H1 (cell line): Measurements from ENCODE around the gene CRYBA4. TPM values are rescaled to one million over a fixed set of nuclear protein-coding genes. Genes with fewer than 3 reads are reported as not detected.

Experiments used
- ASH2L ChIP-seq: fragments of 200-600, 300-600 bp; sonication (generic); IDR thresholded peaks from one replicate; pipeline ENCODE4 v1.7.1; 2017; ENCODE audit warnings: low read length
- CHD1 ChIP-seq: IDR thresholded peaks from 2 replicates; pipeline ENCODE4 v1.6.1; 2012; ENCODE audit warnings: low read depth, low read length, improper control_type of control experiment
- CTBP2 ChIP-seq: IDR thresholded peaks from 2 replicates; pipeline ENCODE4 v1.7.0; 2011; ENCODE audit warnings: borderline replicate concordance, mild to moderate bottlenecking, moderate library complexity, mixed read lengths, low read length; ENCODE audit not compliant: insufficient read depth, insufficient read length
- GTF2F1 ChIP-seq: IDR thresholded peaks from 2 replicates; pipeline ENCODE4 v1.6.1; 2012; ENCODE audit warnings: low read depth, low read length, improper control_type of control experiment, borderline replicate concordance
- JUND ChIP-seq: IDR thresholded peaks from 2 replicates; pipeline ENCODE4 v1.6.1; 2011; ENCODE audit warnings: mild to moderate bottlenecking, improper control_type of control experiment, low read length
- NANOG ChIP-seq: IDR thresholded peaks from 2 replicates; pipeline ENCODE4 v1.6.1; 2011; ENCODE audit warnings: low read length, low read depth, mild to moderate bottlenecking, inconsistent platforms; ENCODE audit not compliant: insufficient read depth, poor library complexity, severe bottlenecking
- PHF8 ChIP-seq: fragments of 200-600 bp; sonication (generic); conservative IDR thresholded peaks from 2 replicates; pipeline ENCODE4 v1.7.1; 2012; ENCODE audit warnings: low read depth, mild to moderate bottlenecking, inconsistent platforms, low read length, moderate library complexity
- SIX5 ChIP-seq: IDR thresholded peaks from 2 replicates; pipeline ENCODE4 v1.6.1; 2011; ENCODE audit warnings: mild to moderate bottlenecking, low read depth, low read length
- polyA plus RNA-seq, 7 experiments: library from polyadenylated mRNA; depleted of rRNA in 3 of 7; stranded (reverse) in 5 of 7; unstranded in 2 of 7; fragments of >200 nt in 5 of 7; fragments of 200-250 nt in 2 of 7; gene quantifications; 1 replicate in 5 of 7; 2 replicates in 1 of 7; 4 replicates in 1 of 7; pipeline versions ENCODE4 v1.2.1 to v1.2.3, GENCODE V29; 2011 to 2013; ENCODE audit warnings: missing spikeins in 2 of 7, mixed read lengths in 2 of 7
- total RNA-seq: library from RNA; stranded (reverse); fragmentation: NEBNext Ultra II Directional; extraction: Animal tissue kit (Norgen Biotek cat#: 25700); gene quantifications from 2 replicates; pipeline ENCODE4 v1.2.1, GENCODE V29; 2021
- TF ChIP-seq, protein P1 (sequence below): fragments of 300-600 bp; sonication (generic); IDR thresholded peaks from 2 replicates; pipeline ENCODE4 v1.7.1; 2012; ENCODE audit warnings: low read length, moderate library complexity, mild to moderate bottlenecking, inconsistent platforms; ENCODE audit not compliant: insufficient replicate concordance
- TF ChIP-seq, protein P2 (sequence below): IDR thresholded peaks from 2 replicates; pipeline ENCODE4 v1.6.1; 2012; ENCODE audit warnings: inconsistent platforms

Gene CRYBA4
- total and polyA plus RNA-seq, 2 of the 8 experiments (the other 6 are each of a cell fraction or from before 2014, with no cell fraction given): 0.67 to 3.1 TPM

DNA sequence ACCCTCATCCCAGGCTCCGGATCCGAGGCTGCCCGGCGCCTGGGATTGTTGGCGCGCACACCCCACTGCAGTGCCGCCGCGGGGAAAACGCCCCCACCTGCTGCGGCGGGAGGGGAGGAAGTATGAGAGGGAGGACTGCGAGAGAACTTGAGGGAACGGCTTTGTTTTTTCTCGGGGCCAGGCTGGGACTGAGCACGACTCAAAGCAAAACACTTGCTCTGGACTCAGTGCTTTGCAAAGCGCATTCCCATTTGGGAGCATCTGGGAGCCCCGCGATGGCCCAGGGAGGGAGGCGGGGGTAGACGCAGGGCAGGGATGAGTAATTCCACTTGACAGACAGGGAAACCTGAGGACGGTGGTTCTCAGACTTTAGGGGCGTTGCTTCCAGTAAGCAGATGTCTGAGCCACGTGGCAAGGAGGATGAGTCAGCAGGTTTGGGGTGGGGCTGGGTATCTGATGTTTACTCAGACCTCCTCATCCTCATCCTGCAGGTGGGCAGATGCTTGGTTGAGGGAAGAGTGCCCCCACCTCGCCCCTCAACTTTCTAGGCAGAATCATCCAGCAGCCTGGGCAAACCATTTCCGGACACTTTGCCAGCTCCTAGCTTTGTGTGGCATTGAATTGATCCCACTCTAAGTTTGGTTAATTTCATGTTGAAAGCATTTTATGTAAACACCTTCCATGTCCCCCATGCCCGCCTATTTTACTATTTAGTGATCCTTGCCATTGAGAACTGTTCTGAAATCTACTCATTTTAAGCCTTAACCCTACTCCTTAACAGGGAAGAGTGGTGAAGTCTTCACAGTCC is 37.1 kb downstream of the CRYBA4 start (continued):
- TF ChIP-seq, protein P1, sequence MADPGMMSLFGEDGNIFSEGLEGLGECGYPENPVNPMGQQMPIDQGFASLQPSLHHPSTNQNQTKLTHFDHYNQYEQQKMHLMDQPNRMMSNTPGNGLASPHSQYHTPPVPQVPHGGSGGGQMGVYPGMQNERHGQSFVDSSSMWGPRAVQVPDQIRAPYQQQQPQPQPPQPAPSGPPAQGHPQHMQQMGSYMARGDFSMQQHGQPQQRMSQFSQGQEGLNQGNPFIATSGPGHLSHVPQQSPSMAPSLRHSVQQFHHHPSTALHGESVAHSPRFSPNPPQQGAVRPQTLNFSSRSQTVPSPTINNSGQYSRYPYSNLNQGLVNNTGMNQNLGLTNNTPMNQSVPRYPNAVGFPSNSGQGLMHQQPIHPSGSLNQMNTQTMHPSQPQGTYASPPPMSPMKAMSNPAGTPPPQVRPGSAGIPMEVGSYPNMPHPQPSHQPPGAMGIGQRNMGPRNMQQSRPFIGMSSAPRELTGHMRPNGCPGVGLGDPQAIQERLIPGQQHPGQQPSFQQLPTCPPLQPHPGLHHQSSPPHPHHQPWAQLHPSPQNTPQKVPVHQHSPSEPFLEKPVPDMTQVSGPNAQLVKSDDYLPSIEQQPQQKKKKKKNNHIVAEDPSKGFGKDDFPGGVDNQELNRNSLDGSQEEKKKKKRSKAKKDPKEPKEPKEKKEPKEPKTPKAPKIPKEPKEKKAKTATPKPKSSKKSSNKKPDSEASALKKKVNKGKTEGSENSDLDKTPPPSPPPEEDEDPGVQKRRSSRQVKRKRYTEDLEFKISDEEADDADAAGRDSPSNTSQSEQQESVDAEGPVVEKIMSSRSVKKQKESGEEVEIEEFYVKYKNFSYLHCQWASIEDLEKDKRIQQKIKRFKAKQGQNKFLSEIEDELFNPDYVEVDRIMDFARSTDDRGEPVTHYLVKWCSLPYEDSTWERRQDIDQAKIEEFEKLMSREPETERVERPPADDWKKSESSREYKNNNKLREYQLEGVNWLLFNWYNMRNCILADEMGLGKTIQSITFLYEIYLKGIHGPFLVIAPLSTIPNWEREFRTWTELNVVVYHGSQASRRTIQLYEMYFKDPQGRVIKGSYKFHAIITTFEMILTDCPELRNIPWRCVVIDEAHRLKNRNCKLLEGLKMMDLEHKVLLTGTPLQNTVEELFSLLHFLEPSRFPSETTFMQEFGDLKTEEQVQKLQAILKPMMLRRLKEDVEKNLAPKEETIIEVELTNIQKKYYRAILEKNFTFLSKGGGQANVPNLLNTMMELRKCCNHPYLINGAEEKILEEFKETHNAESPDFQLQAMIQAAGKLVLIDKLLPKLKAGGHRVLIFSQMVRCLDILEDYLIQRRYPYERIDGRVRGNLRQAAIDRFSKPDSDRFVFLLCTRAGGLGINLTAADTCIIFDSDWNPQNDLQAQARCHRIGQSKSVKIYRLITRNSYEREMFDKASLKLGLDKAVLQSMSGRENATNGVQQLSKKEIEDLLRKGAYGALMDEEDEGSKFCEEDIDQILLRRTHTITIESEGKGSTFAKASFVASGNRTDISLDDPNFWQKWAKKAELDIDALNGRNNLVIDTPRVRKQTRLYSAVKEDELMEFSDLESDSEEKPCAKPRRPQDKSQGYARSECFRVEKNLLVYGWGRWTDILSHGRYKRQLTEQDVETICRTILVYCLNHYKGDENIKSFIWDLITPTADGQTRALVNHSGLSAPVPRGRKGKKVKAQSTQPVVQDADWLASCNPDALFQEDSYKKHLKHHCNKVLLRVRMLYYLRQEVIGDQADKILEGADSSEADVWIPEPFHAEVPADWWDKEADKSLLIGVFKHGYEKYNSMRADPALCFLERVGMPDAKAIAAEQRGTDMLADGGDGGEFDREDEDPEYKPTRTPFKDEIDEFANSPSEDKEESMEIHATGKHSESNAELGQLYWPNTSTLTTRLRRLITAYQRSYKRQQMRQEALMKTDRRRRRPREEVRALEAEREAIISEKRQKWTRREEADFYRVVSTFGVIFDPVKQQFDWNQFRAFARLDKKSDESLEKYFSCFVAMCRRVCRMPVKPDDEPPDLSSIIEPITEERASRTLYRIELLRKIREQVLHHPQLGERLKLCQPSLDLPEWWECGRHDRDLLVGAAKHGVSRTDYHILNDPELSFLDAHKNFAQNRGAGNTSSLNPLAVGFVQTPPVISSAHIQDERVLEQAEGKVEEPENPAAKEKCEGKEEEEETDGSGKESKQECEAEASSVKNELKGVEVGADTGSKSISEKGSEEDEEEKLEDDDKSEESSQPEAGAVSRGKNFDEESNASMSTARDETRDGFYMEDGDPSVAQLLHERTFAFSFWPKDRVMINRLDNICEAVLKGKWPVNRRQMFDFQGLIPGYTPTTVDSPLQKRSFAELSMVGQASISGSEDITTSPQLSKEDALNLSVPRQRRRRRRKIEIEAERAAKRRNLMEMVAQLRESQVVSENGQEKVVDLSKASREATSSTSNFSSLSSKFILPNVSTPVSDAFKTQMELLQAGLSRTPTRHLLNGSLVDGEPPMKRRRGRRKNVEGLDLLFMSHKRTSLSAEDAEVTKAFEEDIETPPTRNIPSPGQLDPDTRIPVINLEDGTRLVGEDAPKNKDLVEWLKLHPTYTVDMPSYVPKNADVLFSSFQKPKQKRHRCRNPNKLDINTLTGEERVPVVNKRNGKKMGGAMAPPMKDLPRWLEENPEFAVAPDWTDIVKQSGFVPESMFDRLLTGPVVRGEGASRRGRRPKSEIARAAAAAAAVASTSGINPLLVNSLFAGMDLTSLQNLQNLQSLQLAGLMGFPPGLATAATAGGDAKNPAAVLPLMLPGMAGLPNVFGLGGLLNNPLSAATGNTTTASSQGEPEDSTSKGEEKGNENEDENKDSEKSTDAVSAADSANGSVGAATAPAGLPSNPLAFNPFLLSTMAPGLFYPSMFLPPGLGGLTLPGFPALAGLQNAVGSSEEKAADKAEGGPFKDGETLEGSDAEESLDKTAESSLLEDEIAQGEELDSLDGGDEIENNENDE: no peak
- TF ChIP-seq CHD1 (no peak), SIX5 (no peak), NANOG (no peak), GTF2F1 (no peak), CTBP2 (no peak), PHF8 (no peak), ASH2L (peak; percentile 77), JUND (peak; percentile 92)
- TF ChIP-seq, protein P2, sequence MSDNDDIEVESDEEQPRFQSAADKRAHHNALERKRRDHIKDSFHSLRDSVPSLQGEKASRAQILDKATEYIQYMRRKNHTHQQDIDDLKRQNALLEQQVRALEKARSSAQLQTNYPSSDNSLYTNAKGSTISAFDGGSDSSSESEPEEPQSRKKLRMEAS: peak; percentile 96
